ENCODE measurements around the gene KCNS3. TPM values are rescaled to one million over a fixed set of nuclear protein-coding genes. Genes with fewer than 3 reads are reported as not detected.
"Not testable (repeated sequence)": the region's sequence is repeated elsewhere in the genome, so short reads cannot be mapped to it uniquely, and the experiment has no call there.

Gene KCNS3
- total RNA-seq, 1 donor, result not detected

- H3K4me3 ChIP-seq (ENCODE audit: low read length), result no peak overlapping the region
- H3K9me3 ChIP-seq (ENCODE audit: low read depth, low read length), result no peaks in the 10 kb centered on the region
- H3K4me1 ChIP-seq (ENCODE audit: insufficient read depth, low read length), result no peaks in the 10 kb centered on the region
- H3K27me3 ChIP-seq (ENCODE audit: insufficient read depth, low read length), result no peaks in the 10 kb centered on the region
These were observed 71.5 kb downstream of the KCNS3 start for GRCh38 chr2:17950006-17950405.

- Histone ChIP-seq H3K9me3 (ENCODE audit: low read depth, low read length) (no peaks in the 10 kb centered on the region), H3K27me3 (ENCODE audit: insufficient read depth, low read length) (no peaks in the 10 kb centered on the region), H3K4me3 (ENCODE audit: low read length) (no peak overlapping the region), H3K4me1 (ENCODE audit: insufficient read depth, low read length) (no peaks in the 10 kb centered on the region)
These were observed 73.1 kb downstream of the KCNS3 start for GRCh38 chr2:17951563-17951962.

GRCh38 chr2:17958466-17959092 is 80.1 kb downstream of the KCNS3 start:
- H3K4me1 ChIP-seq (ENCODE audit: insufficient read depth, low read length), result no peaks in the 10 kb centered on the region
- H3K9me3 ChIP-seq (ENCODE audit: low read depth, low read length), result no peaks in the 10 kb centered on the region
- no peaks in the 10 kb centered on the region for H3K27me3 ChIP-seq (ENCODE audit: insufficient read depth, low read length)
- no peak overlapping the region for H3K4me3 ChIP-seq (ENCODE audit: low read length)

GRCh38 chr2:17959356-17959755 is 80.9 kb downstream of the KCNS3 start:
- Histone ChIP-seq H3K4me1 (ENCODE audit: insufficient read depth, low read length) (no peaks in the 10 kb centered on the region), H3K4me3 (ENCODE audit: low read length) (no peak overlapping the region)

GRCh38 chr2:17959833-17960232 is 81.4 kb downstream of the KCNS3 start:
- no peak overlapping the region for H3K4me3 ChIP-seq (ENCODE audit: low read length)
- no peaks in the 10 kb centered on the region for H3K4me1 ChIP-seq (ENCODE audit: insufficient read depth, low read length)
- H3K9me3 ChIP-seq (ENCODE audit: low read depth, low read length), result no peaks in the 10 kb centered on the region
- no peaks in the 10 kb centered on the region for H3K27me3 ChIP-seq (ENCODE audit: insufficient read depth, low read length)

More at GRCh38 chr2:17959356-17959755, 80.9 kb downstream of the KCNS3 start:
- no peaks in the 10 kb centered on the region for H3K9me3 ChIP-seq (ENCODE audit: low read depth, low read length)
- H3K27me3 ChIP-seq (ENCODE audit: insufficient read depth, low read length), result no peaks in the 10 kb centered on the region

GRCh38 chr2:17960925-17961324 is 82.5 kb downstream of the KCNS3 start:
- H3K4me3 ChIP-seq (ENCODE audit: low read length), result no peak overlapping the region

GRCh38 chr2:17961789-17962188 is 83.3 kb downstream of the KCNS3 start:
- Histone ChIP-seq H3K4me3 (ENCODE audit: low read length) (no peak overlapping the region), H3K9me3 (ENCODE audit: low read depth, low read length) (no peaks in the 10 kb centered on the region), H3K4me1 (ENCODE audit: insufficient read depth, low read length) (no peaks in the 10 kb centered on the region), H3K27me3 (ENCODE audit: insufficient read depth, low read length) (no peaks in the 10 kb centered on the region)

More at GRCh38 chr2:17960925-17961324, 82.5 kb downstream of the KCNS3 start:
- no peaks in the 10 kb centered on the region for H3K27me3 ChIP-seq (ENCODE audit: insufficient read depth, low read length)
- H3K9me3 ChIP-seq (ENCODE audit: low read depth, low read length), result no peaks in the 10 kb centered on the region
- no peaks in the 10 kb centered on the region for H3K4me1 ChIP-seq (ENCODE audit: insufficient read depth, low read length)

- H3K4me1 ChIP-seq (ENCODE audit: insufficient read depth, low read length), result no peaks in the 10 kb centered on the region
These were observed 84.4 kb downstream of the KCNS3 start for GRCh38 chr2:17962876-17963275.

GRCh38 chr2:17963571-17963970 is 85.1 kb downstream of the KCNS3 start:
- not testable (repeated sequence) for H3K4me1 ChIP-seq (ENCODE audit: insufficient read depth, low read length); H3K9me3 ChIP-seq (ENCODE audit: low read depth, low read length); H3K4me3 ChIP-seq (ENCODE audit: low read length); H3K27me3 ChIP-seq (ENCODE audit: insufficient read depth, low read length)

More at GRCh38 chr2:17962876-17963275, 84.4 kb downstream of the KCNS3 start:
- Histone ChIP-seq H3K27me3 (ENCODE audit: insufficient read depth, low read length) (no peaks in the 10 kb centered on the region), H3K9me3 (ENCODE audit: low read depth, low read length) (no peaks in the 10 kb centered on the region), H3K4me3 (ENCODE audit: low read length) (no peak overlapping the region)

- Histone ChIP-seq H3K4me1 (ENCODE audit: insufficient read depth, low read length) (no peaks in the 10 kb centered on the region), H3K27me3 (ENCODE audit: insufficient read depth, low read length) (no peaks in the 10 kb centered on the region), H3K4me3 (ENCODE audit: low read length) (no peak overlapping the region), H3K9me3 (ENCODE audit: low read depth, low read length) (no peaks in the 10 kb centered on the region)
These were observed 86.7 kb downstream of the KCNS3 start for GRCh38 chr2:17965196-17965595.

GRCh38 chr2:17966798-17967197 is 88.3 kb downstream of the KCNS3 start:
- H3K4me1 ChIP-seq (ENCODE audit: insufficient read depth, low read length), result no peaks in the 10 kb centered on the region

GRCh38 chr2:17969661-17970060 is 91.2 kb downstream of the KCNS3 start:
- H3K4me3 ChIP-seq (ENCODE audit: low read length), result no peak overlapping the region
- H3K9me3 ChIP-seq (ENCODE audit: low read depth, low read length), result no peaks in the 10 kb centered on the region
- no peaks in the 10 kb centered on the region for H3K27me3 ChIP-seq (ENCODE audit: insufficient read depth, low read length)
- no peaks in the 10 kb centered on the region for H3K4me1 ChIP-seq (ENCODE audit: insufficient read depth, low read length)

More at GRCh38 chr2:17966798-17967197, 88.3 kb downstream of the KCNS3 start:
- Histone ChIP-seq H3K27me3 (ENCODE audit: insufficient read depth, low read length) (no peaks in the 10 kb centered on the region), H3K4me3 (ENCODE audit: low read length) (no peak overlapping the region), H3K9me3 (ENCODE audit: low read depth, low read length) (no peaks in the 10 kb centered on the region)

GRCh38 chr2:17971531-17972125 is 93.2 kb downstream of the KCNS3 start:
- no peaks in the 10 kb centered on the region for H3K4me1 ChIP-seq (ENCODE audit: insufficient read depth, low read length)
- H3K9me3 ChIP-seq (ENCODE audit: low read depth, low read length), result no peaks in the 10 kb centered on the region
- H3K4me3 ChIP-seq (ENCODE audit: low read length), result no peak overlapping the region

GRCh38 chr2:17972991-17973390 is 94.5 kb downstream of the KCNS3 start:
- H3K4me3 ChIP-seq (ENCODE audit: low read length), result no peak overlapping the region
- H3K9me3 ChIP-seq (ENCODE audit: low read depth, low read length), result no peaks in the 10 kb centered on the region
- no peaks in the 10 kb centered on the region for H3K4me1 ChIP-seq (ENCODE audit: insufficient read depth, low read length)
- no peaks in the 10 kb centered on the region for H3K27me3 ChIP-seq (ENCODE audit: insufficient read depth, low read length)

More at GRCh38 chr2:17971531-17972125, 93.2 kb downstream of the KCNS3 start:
- H3K27me3 ChIP-seq (ENCODE audit: insufficient read depth, low read length), result no peaks in the 10 kb centered on the region

GRCh38 chr2:17975401-17975800 is 96.9 kb downstream of the KCNS3 start:
- H3K9me3 ChIP-seq (ENCODE audit: low read depth, low read length), result no peaks in the 10 kb centered on the region
- H3K27me3 ChIP-seq (ENCODE audit: insufficient read depth, low read length), result no peaks in the 10 kb centered on the region
- H3K4me3 ChIP-seq (ENCODE audit: low read length), result no peak overlapping the region
- no peaks in the 10 kb centered on the region for H3K4me1 ChIP-seq (ENCODE audit: insufficient read depth, low read length)
